HepG2 (cell line): ENCODE measurements around the gene PCIF1. TPM values are rescaled to one million over a fixed set of nuclear protein-coding genes. Genes with fewer than 3 reads are reported as not detected.
A peak's percentile ranks its signal among the peaks of the same experiment; 100 is the strongest.

Experiments
- CCAR2 ChIP-seq: fragments of 200-400 bp; formaldehyde crosslinking; optimal IDR thresholded peaks from 2 replicates; pipeline ENCODE3; 2018; ENCODE audit warnings: low read depth, mild to moderate bottlenecking, low read length, moderate library complexity
- HNRNPUL1 ChIP-seq: fragments of 200-400 bp; formaldehyde crosslinking; IDR thresholded peaks from 2 replicates; pipeline ENCODE4 v1.6.1; 2017; ENCODE audit warnings: low read depth, mild to moderate bottlenecking, low read length, moderate library complexity
- KLF13 ChIP-seq: sonication (generic); formaldehyde crosslinking; IDR thresholded peaks from 2 replicates; pipeline ENCODE4 v1.4.0; 2020; ENCODE audit warnings: mild to moderate bottlenecking, missing genetic modification reagents
- MEIS1 ChIP-seq: sonication (generic); formaldehyde crosslinking; IDR thresholded peaks from 2 replicates; pipeline ENCODE4 v1.9.0; 2021; ENCODE audit warnings: mild to moderate bottlenecking, missing genetic modification reagents, moderate library complexity, borderline replicate concordance
- MIER2 ChIP-seq: IDR thresholded peaks from 2 replicates; pipeline ENCODE4 v1.6.1; 2016; ENCODE audit warnings: missing biosample characterization, missing genetic modification reagents
- NFE2L2 ChIP-seq: fragments of 150-350 bp; IDR thresholded peaks from 2 replicates; pipeline ENCODE4 v1.6.1; 2014; ENCODE audit warnings: low read length
- NR3C1 ChIP-seq: sonication (generic); formaldehyde crosslinking; IDR thresholded peaks from 2 replicates; pipeline ENCODE4 v1.4.0; 2020; ENCODE audit warnings: missing genetic modification reagents
- TAF15 ChIP-seq: fragments of 200-400 bp; formaldehyde crosslinking; IDR thresholded peaks from one replicate; pipeline ENCODE4 v1.6.1; 2018; ENCODE audit warnings: mild to moderate bottlenecking, low read depth, low read length; ENCODE audit not compliant: poor library complexity, severe bottlenecking
- ZNF138 ChIP-seq: sonication (generic); formaldehyde crosslinking; IDR thresholded peaks from 2 replicates; pipeline ENCODE4 v1.5.0; 2020; ENCODE audit warnings: mild to moderate bottlenecking, low read depth, missing genetic modification reagents
- ZNF468 ChIP-seq: sonication (generic); formaldehyde crosslinking; IDR thresholded peaks from 2 replicates; pipeline ENCODE4 v1.8.0; 2022; ENCODE audit warnings: mild to moderate bottlenecking, moderate library complexity, missing genetic modification reagents
- ZNF557 ChIP-seq: sonication (generic); formaldehyde crosslinking; IDR thresholded peaks from 2 replicates; pipeline ENCODE4 v1.4.0; 2020; ENCODE audit warnings: missing genetic modification reagents
- ZNF616 ChIP-seq: sonication (generic); formaldehyde crosslinking; IDR thresholded peaks from 2 replicates; pipeline ENCODE4 v1.5.0; 2020; ENCODE audit warnings: low read depth, mild to moderate bottlenecking, missing genetic modification reagents
- ZNF720 ChIP-seq: sonication (generic); formaldehyde crosslinking; IDR thresholded peaks from 2 replicates; pipeline ENCODE4 v1.4.0; 2020; ENCODE audit warnings: missing genetic modification reagents
- ZSCAN12 ChIP-seq: sonication (generic); formaldehyde crosslinking; IDR thresholded peaks from 2 replicates; pipeline ENCODE4 v1.9.0; 2021; ENCODE audit warnings: mild to moderate bottlenecking, missing genetic modification reagents
- polyA plus RNA-seq, 8 experiments: library from polyadenylated mRNA; depleted of rRNA in 3 of 8; stranded (reverse) in 7 of 8; unstranded in 1 of 8; fragments of >200 nt; fragmentation: Illumina TruSeq in 4 of 8; extraction: Trizol in 4 of 8; gene quantifications; 2 replicates each; pipeline versions ENCODE4 v1.2.1 to v1.2.3, GENCODE V29; 2011 to 2016; ENCODE audit warnings: low read depth in 4 of 8, missing spikeins in 1 of 8, mixed read lengths in 1 of 8; ENCODE audit not compliant: insufficient read depth in 1 of 8
- total RNA-seq, 5 experiments: library from RNA; depleted of rRNA; stranded (reverse); fragments of >200 nt; fragmentation: Illumina TruSeq; extraction: Trizol; gene quantifications; 2 replicates each; pipeline ENCODE4 v1.2.3, GENCODE V29; 2016; ENCODE audit warnings: low read depth in 1 of 5
- TF ChIP-seq, protein P1 (sequence below): sonication (generic); formaldehyde crosslinking; IDR thresholded peaks from 2 replicates; pipeline ENCODE4 v1.5.0; 2020; ENCODE audit warnings: mild to moderate bottlenecking, missing genetic modification reagents
- TF ChIP-seq, protein P2 (sequence below): sonication (generic); formaldehyde crosslinking; IDR thresholded peaks from 2 replicates; pipeline ENCODE4 v1.4.0; 2020; ENCODE audit warnings: missing genetic modification reagents
- TF ChIP-seq, protein P3 (sequence below): sonication (generic); formaldehyde crosslinking; IDR thresholded peaks from 2 replicates; pipeline ENCODE4 v1.4.0; 2020; ENCODE audit warnings: mild to moderate bottlenecking, low read depth, missing genetic modification reagents
- TF ChIP-seq, protein P4 (sequence below): IDR thresholded peaks from 2 replicates; pipeline ENCODE4 v1.6.1; 2016; ENCODE audit warnings: low read depth
- TF ChIP-seq, protein P5 (sequence below): sonication (generic); formaldehyde crosslinking; IDR thresholded peaks from 2 replicates; pipeline ENCODE4 v1.5.1; 2020; ENCODE audit warnings: missing genetic modification reagents, mild to moderate bottlenecking, borderline replicate concordance

Gene PCIF1
- total and polyA plus RNA-seq, 2 of the 13 experiments (the other 11 are each of a cell fraction or from before 2014, with no cell fraction given) = 20.9 to 24.4 TPM

DNA sequence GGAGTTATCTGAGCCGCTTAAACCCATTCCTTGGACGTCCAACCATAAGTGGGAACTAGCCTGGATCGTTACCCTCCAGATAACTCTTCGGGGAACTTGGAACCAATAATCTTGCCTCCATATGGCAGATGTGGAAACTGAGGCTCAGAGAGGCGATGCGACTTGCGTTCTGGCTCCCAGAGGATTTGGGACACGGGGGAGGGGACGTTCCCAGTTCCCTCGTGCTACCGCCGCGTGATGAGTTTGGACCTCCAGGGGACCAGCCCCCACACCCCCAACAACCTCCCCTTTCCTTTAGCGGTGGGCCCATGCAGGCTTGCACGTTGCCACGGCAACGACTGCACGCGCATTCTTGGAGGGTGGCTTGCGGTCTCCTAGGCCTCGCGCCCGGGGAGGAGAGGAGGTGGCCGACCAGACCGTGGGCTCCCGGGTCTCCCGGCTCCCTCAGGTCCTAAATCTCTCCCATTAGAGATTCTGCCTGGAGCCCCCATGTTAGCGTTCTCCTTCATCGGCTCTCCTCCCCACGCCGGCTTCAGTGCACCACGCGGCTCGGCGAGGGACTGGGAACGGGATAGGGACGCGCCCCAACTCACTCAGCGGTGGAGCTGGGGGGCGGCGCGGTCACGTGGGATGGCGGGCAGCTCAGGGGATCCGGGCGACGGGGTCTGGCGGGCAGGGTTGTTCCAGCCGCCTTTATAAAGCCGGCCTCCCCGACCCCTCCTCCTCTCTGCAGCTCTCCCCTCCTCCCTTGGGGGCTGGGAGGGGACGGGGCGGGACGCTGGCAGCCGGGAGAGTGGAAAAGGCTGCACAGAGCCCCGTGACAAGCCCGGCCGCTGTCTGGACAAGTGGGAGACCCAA, 22.8 kb upstream of the PCIF1 start, which contains the start of gene PLTP (continued):
- TF ChIP-seq, protein P1, sequence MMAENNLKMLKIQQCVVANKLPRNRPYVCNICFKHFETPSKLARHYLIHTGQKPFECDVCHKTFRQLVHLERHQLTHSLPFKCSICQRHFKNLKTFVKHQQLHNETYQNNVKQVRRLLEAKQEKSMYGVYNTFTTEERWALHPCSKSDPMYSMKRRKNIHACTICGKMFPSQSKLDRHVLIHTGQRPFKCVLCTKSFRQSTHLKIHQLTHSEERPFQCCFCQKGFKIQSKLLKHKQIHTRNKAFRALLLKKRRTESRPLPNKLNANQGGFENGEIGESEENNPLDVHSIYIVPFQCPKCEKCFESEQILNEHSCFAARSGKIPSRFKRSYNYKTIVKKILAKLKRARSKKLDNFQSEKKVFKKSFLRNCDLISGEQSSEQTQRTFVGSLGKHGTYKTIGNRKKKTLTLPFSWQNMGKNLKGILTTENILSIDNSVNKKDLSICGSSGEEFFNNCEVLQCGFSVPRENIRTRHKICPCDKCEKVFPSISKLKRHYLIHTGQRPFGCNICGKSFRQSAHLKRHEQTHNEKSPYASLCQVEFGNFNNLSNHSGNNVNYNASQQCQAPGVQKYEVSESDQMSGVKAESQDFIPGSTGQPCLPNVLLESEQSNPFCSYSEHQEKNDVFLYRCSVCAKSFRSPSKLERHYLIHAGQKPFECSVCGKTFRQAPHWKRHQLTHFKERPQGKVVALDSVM (CRISPR knock-in tag) = no peak
- no peak for TF ChIP-seq CCAR2
- no peak for TF ChIP-seq ZNF720
- no peak for TF ChIP-seq MIER2 (CRISPR knock-in tag)
- TF ChIP-seq KLF13 (CRISPR knock-in tag) = no peak
- no peak for TF ChIP-seq TAF15
- TF ChIP-seq MEIS1 = peak; percentile 80
- TF ChIP-seq NFE2L2 = no peak
- no peak for TF ChIP-seq ZNF468
- no peak for TF ChIP-seq ZSCAN12 (CRISPR knock-in tag)
- TF ChIP-seq HNRNPUL1 = no peak
- TF ChIP-seq NR3C1 (CRISPR knock-in tag) = no peak
- TF ChIP-seq, protein P2, sequence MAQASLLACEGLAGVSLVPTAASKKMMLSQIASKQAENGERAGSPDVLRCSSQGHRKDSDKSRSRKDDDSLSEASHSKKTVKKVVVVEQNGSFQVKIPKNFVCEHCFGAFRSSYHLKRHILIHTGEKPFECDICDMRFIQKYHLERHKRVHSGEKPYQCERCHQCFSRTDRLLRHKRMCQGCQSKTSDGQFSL (CRISPR knock-in tag) = no peak
- no peak for TF ChIP-seq ZNF616
- TF ChIP-seq ZNF557 (CRISPR knock-in tag) = no peak
- TF ChIP-seq ZNF138 (CRISPR knock-in tag) = no peak
- TF ChIP-seq, protein P3, sequence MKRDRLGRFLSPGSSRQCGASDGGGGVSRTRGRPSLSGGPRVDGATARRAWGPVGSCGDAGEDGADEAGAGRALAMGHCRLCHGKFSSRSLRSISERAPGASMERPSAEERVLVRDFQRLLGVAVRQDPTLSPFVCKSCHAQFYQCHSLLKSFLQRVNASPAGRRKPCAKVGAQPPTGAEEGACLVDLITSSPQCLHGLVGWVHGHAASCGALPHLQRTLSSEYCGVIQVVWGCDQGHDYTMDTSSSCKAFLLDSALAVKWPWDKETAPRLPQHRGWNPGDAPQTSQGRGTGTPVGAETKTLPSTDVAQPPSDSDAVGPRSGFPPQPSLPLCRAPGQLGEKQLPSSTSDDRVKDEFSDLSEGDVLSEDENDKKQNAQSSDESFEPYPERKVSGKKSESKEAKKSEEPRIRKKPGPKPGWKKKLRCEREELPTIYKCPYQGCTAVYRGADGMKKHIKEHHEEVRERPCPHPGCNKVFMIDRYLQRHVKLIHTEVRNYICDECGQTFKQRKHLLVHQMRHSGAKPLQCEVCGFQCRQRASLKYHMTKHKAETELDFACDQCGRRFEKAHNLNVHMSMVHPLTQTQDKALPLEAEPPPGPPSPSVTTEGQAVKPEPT (CRISPR knock-in tag) = no peak
- TF ChIP-seq, protein P4, sequence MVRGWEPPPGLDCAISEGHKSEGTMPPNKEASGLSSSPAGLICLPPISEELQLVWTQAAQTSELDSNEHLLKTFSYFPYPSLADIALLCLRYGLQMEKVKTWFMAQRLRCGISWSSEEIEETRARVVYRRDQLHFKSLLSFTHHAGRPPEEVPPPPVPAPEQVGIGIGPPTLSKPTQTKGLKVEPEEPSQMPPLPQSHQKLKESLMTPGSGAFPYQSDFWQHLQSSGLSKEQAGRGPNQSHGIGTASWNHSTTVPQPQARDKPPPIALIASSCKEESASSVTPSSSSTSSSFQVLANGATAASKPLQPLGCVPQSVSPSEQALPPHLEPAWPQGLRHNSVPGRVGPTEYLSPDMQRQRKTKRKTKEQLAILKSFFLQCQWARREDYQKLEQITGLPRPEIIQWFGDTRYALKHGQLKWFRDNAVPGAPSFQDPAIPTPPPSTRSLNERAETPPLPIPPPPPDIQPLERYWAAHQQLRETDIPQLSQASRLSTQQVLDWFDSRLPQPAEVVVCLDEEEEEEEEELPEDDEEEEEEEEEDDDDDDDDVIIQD (CRISPR knock-in tag) = no peak
- TF ChIP-seq, protein P5, sequence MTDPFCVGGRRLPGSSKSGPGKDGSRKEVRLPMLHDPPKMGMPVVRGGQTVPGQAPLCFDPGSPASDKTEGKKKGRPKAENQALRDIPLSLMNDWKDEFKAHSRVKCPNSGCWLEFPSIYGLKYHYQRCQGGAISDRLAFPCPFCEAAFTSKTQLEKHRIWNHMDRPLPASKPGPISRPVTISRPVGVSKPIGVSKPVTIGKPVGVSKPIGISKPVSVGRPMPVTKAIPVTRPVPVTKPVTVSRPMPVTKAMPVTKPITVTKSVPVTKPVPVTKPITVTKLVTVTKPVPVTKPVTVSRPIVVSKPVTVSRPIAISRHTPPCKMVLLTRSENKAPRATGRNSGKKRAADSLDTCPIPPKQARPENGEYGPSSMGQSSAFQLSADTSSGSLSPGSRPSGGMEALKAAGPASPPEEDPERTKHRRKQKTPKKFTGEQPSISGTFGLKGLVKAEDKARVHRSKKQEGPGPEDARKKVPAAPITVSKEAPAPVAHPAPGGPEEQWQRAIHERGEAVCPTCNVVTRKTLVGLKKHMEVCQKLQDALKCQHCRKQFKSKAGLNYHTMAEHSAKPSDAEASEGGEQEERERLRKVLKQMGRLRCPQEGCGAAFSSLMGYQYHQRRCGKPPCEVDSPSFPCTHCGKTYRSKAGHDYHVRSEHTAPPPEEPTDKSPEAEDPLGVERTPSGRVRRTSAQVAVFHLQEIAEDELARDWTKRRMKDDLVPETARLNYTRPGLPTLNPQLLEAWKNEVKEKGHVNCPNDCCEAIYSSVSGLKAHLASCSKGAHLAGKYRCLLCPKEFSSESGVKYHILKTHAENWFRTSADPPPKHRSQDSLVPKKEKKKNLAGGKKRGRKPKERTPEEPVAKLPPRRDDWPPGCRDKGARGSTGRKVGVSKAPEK (CRISPR knock-in tag) = peak; percentile 93
